GM12891 (cell line): Measurements from ENCODE around the gene GPC5.

Experiments used
- POLR2A ChIP-seq: IDR thresholded peaks from 2 replicates; pipeline ENCODE4 v1.6.1; 2011; ENCODE audit warnings: low read depth, low read length, control low read depth
- POLR2AphosphoS5 ChIP-seq: IDR thresholded peaks from 2 replicates; pipeline ENCODE4 v1.6.1; 2011; ENCODE audit warnings: low read depth, low read length, control low read depth
- SPI1 ChIP-seq: IDR thresholded peaks from 2 replicates; pipeline ENCODE4 v1.6.1; 2011; ENCODE audit warnings: low read depth, low read length, control low read depth

- TF ChIP-seq POLR2A: no peak
- no peak for TF ChIP-seq POLR2AphosphoS5
- no peak for TF ChIP-seq SPI1
These were observed 1451.0 kb downstream of the GPC5 start for GRCh38 chr13:92849381-92849780.
